ENCODE data around the gene EPB41L4A. TPM values are rescaled to one million over a fixed set of nuclear protein-coding genes. Genes with fewer than 3 reads are reported as not detected.

Gene EPB41L4A
- total and polyA plus RNA-seq, 8 donors = 4.4 to 77.6 (median 12.1) TPM

- DNase-seq = no peak
- 94 to 98% (median 96%) methylated on average over 3 of the region's 3 CpGs for WGBS, 5 donors
- Histone ChIP-seq H3K4me3 (no peak overlapping the region), H3K36me3 (peaks cover 0 to 11% (median 7%) of the 10 kb centered on the region in 4 donors), H3K27me3 (no peaks in the 10 kb centered on the region), H3K27ac (no peak overlapping the region), H3K9me3 (no peaks in the 10 kb centered on the region), H3K4me1 (no peaks in the 10 kb centered on the region)
- TF ChIP-seq, protein P1, sequence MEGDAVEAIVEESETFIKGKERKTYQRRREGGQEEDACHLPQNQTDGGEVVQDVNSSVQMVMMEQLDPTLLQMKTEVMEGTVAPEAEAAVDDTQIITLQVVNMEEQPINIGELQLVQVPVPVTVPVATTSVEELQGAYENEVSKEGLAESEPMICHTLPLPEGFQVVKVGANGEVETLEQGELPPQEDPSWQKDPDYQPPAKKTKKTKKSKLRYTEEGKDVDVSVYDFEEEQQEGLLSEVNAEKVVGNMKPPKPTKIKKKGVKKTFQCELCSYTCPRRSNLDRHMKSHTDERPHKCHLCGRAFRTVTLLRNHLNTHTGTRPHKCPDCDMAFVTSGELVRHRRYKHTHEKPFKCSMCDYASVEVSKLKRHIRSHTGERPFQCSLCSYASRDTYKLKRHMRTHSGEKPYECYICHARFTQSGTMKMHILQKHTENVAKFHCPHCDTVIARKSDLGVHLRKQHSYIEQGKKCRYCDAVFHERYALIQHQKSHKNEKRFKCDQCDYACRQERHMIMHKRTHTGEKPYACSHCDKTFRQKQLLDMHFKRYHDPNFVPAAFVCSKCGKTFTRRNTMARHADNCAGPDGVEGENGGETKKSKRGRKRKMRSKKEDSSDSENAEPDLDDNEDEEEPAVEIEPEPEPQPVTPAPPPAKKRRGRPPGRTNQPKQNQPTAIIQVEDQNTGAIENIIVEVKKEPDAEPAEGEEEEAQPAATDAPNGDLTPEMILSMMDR (IDR thresholded peaks at IDR 0.05) = no peak
- TF ChIP-seq EP300 (IDR thresholded peaks at IDR 0.05) (no peak), POLR2AphosphoS5 (IDR thresholded peaks at IDR 0.05) (no peak), POLR2A (IDR thresholded peaks at IDR 0.05) (no peak)
- intact Hi-C loops (cut with DNase I; ENCODE audit: low total_unique reads) = no loop called here
Observed at GRCh38 chr5:112264666-112265065, 154.4 kb downstream of the EPB41L4A start.

GRCh38 chr5:112264151-112264550 lies 154.9 kb downstream of the EPB41L4A start:
- TF ChIP-seq EP300 (IDR thresholded peaks at IDR 0.05) = no peak
- no peak for TF ChIP-seq POLR2AphosphoS5 (IDR thresholded peaks at IDR 0.05)
- H3K4me1 ChIP-seq = no peaks in the 10 kb centered on the region
- no peak overlapping the region for H3K27ac ChIP-seq
- intact Hi-C loops (cut with DNase I; ENCODE audit: low total_unique reads) = no loop called here
- DNase-seq = no peak
- no peak overlapping the region for H3K4me3 ChIP-seq
- peaks cover 0 to 15% (median 9%) of the 10 kb centered on the region in 4 donors for H3K36me3 ChIP-seq
- WGBS, 5 donors = 90 to 94% (median 92%) methylated on average over 4 of the region's 4 CpGs
- H3K27me3 ChIP-seq = no peaks in the 10 kb centered on the region
- no peaks in the 10 kb centered on the region for H3K9me3 ChIP-seq

- no peaks in the 10 kb centered on the region for H3K9me3 ChIP-seq
- DNase-seq = no peak
- no peak overlapping the region for H3K27ac ChIP-seq
- intact Hi-C loops (cut with DNase I; ENCODE audit: low total_unique reads) = no loop called here
- peaks cover 0 to 15% (median 9%) of the 10 kb centered on the region in 4 donors for H3K36me3 ChIP-seq
- 82 to 93% (median 88%) methylated on average over 1 of the region's 1 CpG for WGBS, 5 donors
- TF ChIP-seq, protein P1 (IDR thresholded peaks at IDR 0.05) = no peak
- TF ChIP-seq POLR2A (IDR thresholded peaks at IDR 0.05) (no peak), POLR2AphosphoS5 (IDR thresholded peaks at IDR 0.05) (no peak), EP300 (IDR thresholded peaks at IDR 0.05) (no peak)
- H3K4me1 ChIP-seq = no peaks in the 10 kb centered on the region
- H3K4me3 ChIP-seq = no peak overlapping the region
- H3K27me3 ChIP-seq = no peaks in the 10 kb centered on the region
Observed at GRCh38 chr5:112263469-112263868, 155.6 kb downstream of the EPB41L4A start.

DNA sequence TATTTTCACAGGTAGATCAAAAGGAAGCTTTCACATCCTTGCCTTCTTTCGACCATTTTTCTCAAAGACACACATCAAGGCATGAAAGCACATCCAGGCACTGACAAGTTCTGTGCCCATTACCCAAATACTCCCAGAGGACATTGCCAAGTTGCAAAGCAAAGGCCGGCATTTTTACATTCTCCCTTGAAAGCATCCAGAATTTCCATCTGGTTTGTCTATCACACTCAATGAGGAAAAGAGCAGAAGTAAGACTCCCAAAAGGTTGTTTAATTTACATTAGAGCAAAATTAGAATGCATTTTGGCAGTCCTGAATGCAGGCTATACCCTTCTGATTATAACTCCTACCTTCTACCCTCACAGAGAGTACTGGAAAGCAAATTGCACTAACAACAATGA lies 160.5 kb downstream of the EPB41L4A start:
- 85 to 90% (median 89%) methylated on average over 2 of the region's 2 CpGs for WGBS, 5 donors
- H3K36me3 ChIP-seq = peaks cover 0 to 7% (median 6%) of the 10 kb centered on the region in 4 donors
- intact Hi-C loops (cut with DNase I; ENCODE audit: low total_unique reads) = no loop called here
- H3K27ac ChIP-seq = no peak overlapping the region
- no peaks in the 10 kb centered on the region for H3K9me3 ChIP-seq
- H3K4me3 ChIP-seq = no peak overlapping the region
- TF ChIP-seq POLR2A (IDR thresholded peaks at IDR 0.05) (no peak), EP300 (IDR thresholded peaks at IDR 0.05) (no peak), POLR2AphosphoS5 (IDR thresholded peaks at IDR 0.05) (no peak)
- TF ChIP-seq, protein P1 (IDR thresholded peaks at IDR 0.05) = no peak
- DNase-seq = no peak
- H3K27me3 ChIP-seq = no peaks in the 10 kb centered on the region
- H3K4me1 ChIP-seq = no peaks in the 10 kb centered on the region

GRCh38 chr5:112257976-112258375 lies 161.1 kb downstream of the EPB41L4A start:
- TF ChIP-seq, protein P1 (IDR thresholded peaks at IDR 0.05) = no peak
- no peak for TF ChIP-seq EP300 (IDR thresholded peaks at IDR 0.05)
- TF ChIP-seq POLR2A (IDR thresholded peaks at IDR 0.05) = no peak
- no peak for TF ChIP-seq POLR2AphosphoS5 (IDR thresholded peaks at IDR 0.05)
- H3K4me3 ChIP-seq = no peak overlapping the region
- no peaks in the 10 kb centered on the region for H3K27me3 ChIP-seq
- intact Hi-C loops (cut with DNase I; ENCODE audit: low total_unique reads) = no loop called here
- no peak for DNase-seq
- no peak overlapping the region for H3K27ac ChIP-seq
- peaks cover 0 to 6% (median 4%) of the 10 kb centered on the region in 4 donors for H3K36me3 ChIP-seq
- no peaks in the 10 kb centered on the region for H3K9me3 ChIP-seq
- H3K4me1 ChIP-seq = no peaks in the 10 kb centered on the region

Measured in stomach (tissue), 9 donors.